ENCODE data around the gene EIF2D. TPM values are rescaled to one million over a fixed set of nuclear protein-coding genes. Genes with fewer than 3 reads are reported as not detected.

Gene EIF2D
- total RNA-seq, 5 donors from 2014 or later (not counting 1 experiment from before 2014, with no cell fraction given) = 48.0 to 56.7 (median 49.3) TPM

DNA sequence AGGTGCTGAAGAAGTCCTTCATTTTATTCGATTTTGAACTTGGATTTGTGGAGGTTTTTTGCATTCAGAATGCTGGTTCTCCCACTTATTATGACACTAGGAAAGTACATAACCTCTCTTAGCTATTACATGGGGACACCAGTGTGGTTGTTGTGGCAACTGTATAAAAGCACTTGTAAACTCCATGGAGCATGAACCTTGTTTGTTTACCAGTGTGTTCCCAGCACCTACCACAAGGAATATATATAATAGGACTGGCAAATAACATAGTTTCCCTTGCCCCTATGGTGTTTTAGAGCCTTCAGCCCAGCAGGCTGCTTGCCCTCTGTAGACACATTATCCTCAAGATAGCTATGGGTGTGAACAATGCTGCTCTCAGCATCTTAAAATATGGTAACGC is 61.8 kb downstream of the EIF2D start:
- peaks cover 51 to 64% (median 60%) of the 10 kb centered on the region in 3 donors for H3K4me1 Mint-ChIP-seq
- WGBS (ENCODE audit: insufficient coverage) = no CpG with 5 or more reads among the region's 2 CpGs
- Histone ChIP-seq H3K27ac (ENCODE audit: low read length) (peak overlapping the region; percentile 91), H3K27me3 (replicated peaks in 1 of 2; ENCODE audit: control insufficient read depth in 2 of 2, extremely low read depth in 1 of 2, insufficient read depth in 2 of 2, low read length in 1 of 2) (no peaks in the 10 kb centered on the region), H3K36me3 (ENCODE audit: control insufficient read depth in 2 of 2, extremely low read depth in 1 of 2, insufficient read depth in 1 of 2, low read length in 1 of 2) (no peaks in the 10 kb centered on the region), H3K4me1 (ENCODE audit: control insufficient read depth in 1 of 2, extremely low read depth in 1 of 2, insufficient read depth in 2 of 2, low read length in 2 of 2) (peaks cover 29 to 49% of the 10 kb centered on the region in 2 experiments), H3K9me3 (no peaks in the 10 kb centered on the region), H3K4me3 (ENCODE audit: control insufficient read depth in 1 of 2, extremely low read depth in 1 of 2, low read length in 1 of 2) (no peak overlapping the region)
- POLR2A ChIA-PET = interaction anchor here in 1 of 2 donors (0.9 to 1.7 kb wide), 2 partner anchors 28 to 29 kb away, joined by 3 to 4 read pairs; no protein-coding TSS in a partner anchor
- no peak for ATAC-seq (replicated peaks in 1 of 4)
- no peaks in the 10 kb centered on the region for H3K36me3 Mint-ChIP-seq
- no peaks in the 10 kb centered on the region for H3K27me3 Mint-ChIP-seq
- H3K4me3 Mint-ChIP-seq = no peak overlapping the region
- no peak for DNase-seq
- no peaks in the 10 kb centered on the region for H3K9me3 Mint-ChIP-seq
- peak overlapping the region; percentile 44 to 93 for H3K27ac Mint-ChIP-seq
- CTCF ChIA-PET = interaction anchor here (0.8 to 3.0 kb wide), 5 partner anchors 9 to 33 kb away, joined by 3 to 65 read pairs (median 4); no protein-coding TSS in a partner anchor

DNA sequence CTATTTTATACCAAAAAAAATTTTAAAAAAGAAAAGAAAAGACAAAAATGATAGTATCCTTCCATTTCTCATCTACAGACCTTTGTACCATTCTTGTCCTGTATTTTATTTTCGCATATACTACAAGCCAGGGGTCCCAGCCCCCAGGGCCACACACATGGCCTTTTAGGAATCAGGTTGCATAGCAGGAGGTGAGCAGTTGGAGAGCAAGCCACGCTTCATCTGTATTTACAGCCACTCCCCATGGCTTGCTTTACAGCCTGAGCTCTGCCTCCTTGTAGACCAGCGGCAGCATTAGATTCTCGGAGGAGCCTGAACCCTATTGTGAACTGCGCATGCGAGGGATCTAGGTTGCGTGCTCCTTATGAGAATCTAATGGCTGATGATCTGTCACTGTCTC is 65.2 kb downstream of the EIF2D start:
- H3K27ac ChIP-seq (ENCODE audit: low read length) = no peak overlapping the region
- H3K4me1 ChIP-seq (ENCODE audit: control insufficient read depth in 1 of 2, extremely low read depth in 1 of 2, insufficient read depth in 2 of 2, low read length in 2 of 2) = peaks cover 5 to 26% of the 10 kb centered on the region in 2 experiments
- Mint-ChIP-seq H3K27ac (no peak overlapping the region), H3K9me3 (no peaks in the 10 kb centered on the region), H3K27me3 (no peaks in the 10 kb centered on the region), H3K36me3 (no peaks in the 10 kb centered on the region), H3K4me1 (peaks cover 31 to 40% (median 37%) of the 10 kb centered on the region in 3 donors), H3K4me3 (no peak overlapping the region)
- no peaks in the 10 kb centered on the region for H3K27me3 ChIP-seq (replicated peaks in 1 of 2; ENCODE audit: control insufficient read depth in 2 of 2, extremely low read depth in 1 of 2, insufficient read depth in 2 of 2, low read length in 1 of 2)
- CTCF ChIA-PET = interaction anchor here (0.8 to 3.3 kb wide), 4 partner anchors 8 to 116 kb away, joined by 3 to 51 read pairs (median 13); no protein-coding TSS in a partner anchor
- H3K36me3 ChIP-seq (ENCODE audit: control insufficient read depth in 2 of 2, extremely low read depth in 1 of 2, insufficient read depth in 1 of 2, low read length in 1 of 2) = no peaks in the 10 kb centered on the region
- WGBS (ENCODE audit: insufficient coverage) = 100% methylated on average over 1 of the region's 7 CpGs
- POLR2A ChIA-PET = no interaction called here
- H3K9me3 ChIP-seq = no peaks in the 10 kb centered on the region
- H3K4me3 ChIP-seq (ENCODE audit: control insufficient read depth in 1 of 2, extremely low read depth in 1 of 2, low read length in 1 of 2) = no peak overlapping the region
- ATAC-seq (replicated peaks in 1 of 4) (no peak), DNase-seq (no peak)

DNA sequence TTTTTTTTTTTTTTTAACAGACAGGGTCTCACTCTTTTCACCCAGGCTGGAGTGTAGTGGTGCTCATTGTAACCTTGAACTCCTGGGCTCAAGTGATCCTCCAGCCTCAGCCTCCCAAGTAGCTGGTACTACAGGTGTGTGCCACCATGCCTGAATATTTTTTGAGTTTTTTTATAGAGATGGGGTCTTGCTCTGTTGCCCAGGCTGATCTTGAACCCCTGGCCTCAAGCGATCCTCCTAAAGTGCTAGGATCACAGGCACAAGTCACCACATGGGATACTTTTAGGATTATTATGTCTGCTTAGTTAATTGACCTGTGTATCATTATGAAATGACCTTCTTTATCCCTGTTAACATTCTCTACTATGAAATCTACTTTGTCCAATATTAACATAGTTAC is 66.9 kb downstream of the EIF2D start:
- Mint-ChIP-seq H3K27me3 (no peaks in the 10 kb centered on the region), H3K4me1 (peaks cover 16 to 25% (median 25%) of the 10 kb centered on the region in 3 donors), H3K27ac (peak overlapping the region; percentile 39 to 40), H3K9me3 (no peaks in the 10 kb centered on the region), H3K4me3 (no peak overlapping the region), H3K36me3 (no peaks in the 10 kb centered on the region)
- CTCF ChIA-PET = interaction anchor here (0.6 to 4.4 kb wide), 55 partner anchors 8 to 1339 kb away, joined by 3 to 133 read pairs (median 5); partner anchors contain the start of genes DYRK3 (in 1 of the 2), EIF2D (in 1 of the 2) and IKBKE (in 1 of the 2)
- peaks cover 0 to 9% of the 10 kb centered on the region in 2 experiments for H3K4me1 ChIP-seq (ENCODE audit: control insufficient read depth in 1 of 2, extremely low read depth in 1 of 2, insufficient read depth in 2 of 2, low read length in 2 of 2)
- peaks cover 0 to 4% of the 10 kb centered on the region in 2 donors for H3K36me3 ChIP-seq (ENCODE audit: control insufficient read depth in 2 of 2, extremely low read depth in 1 of 2, insufficient read depth in 1 of 2, low read length in 1 of 2)
- H3K27me3 ChIP-seq (replicated peaks in 1 of 2; ENCODE audit: control insufficient read depth in 2 of 2, extremely low read depth in 1 of 2, insufficient read depth in 2 of 2, low read length in 1 of 2) = no peaks in the 10 kb centered on the region
- ATAC-seq (replicated peaks in 1 of 4) (peak in 2 of 4 experiments; percentile 17 to 43), DNase-seq (no peak)
- no CpG with 5 or more reads among the region's 1 CpG for WGBS (ENCODE audit: insufficient coverage)
- H3K27ac ChIP-seq (ENCODE audit: low read length) = no peak overlapping the region
- H3K9me3 ChIP-seq = no peaks in the 10 kb centered on the region
- no peak overlapping the region for H3K4me3 ChIP-seq (ENCODE audit: control insufficient read depth in 1 of 2, extremely low read depth in 1 of 2, low read length in 1 of 2)
- POLR2A ChIA-PET = interaction anchor here (0.6 to 2.5 kb wide), 17 partner anchors 10 to 871 kb away, joined by 3 to 18 read pairs (median 4); partner anchors contain the start of gene DYRK3 (in 1 of the 2)

DNA sequence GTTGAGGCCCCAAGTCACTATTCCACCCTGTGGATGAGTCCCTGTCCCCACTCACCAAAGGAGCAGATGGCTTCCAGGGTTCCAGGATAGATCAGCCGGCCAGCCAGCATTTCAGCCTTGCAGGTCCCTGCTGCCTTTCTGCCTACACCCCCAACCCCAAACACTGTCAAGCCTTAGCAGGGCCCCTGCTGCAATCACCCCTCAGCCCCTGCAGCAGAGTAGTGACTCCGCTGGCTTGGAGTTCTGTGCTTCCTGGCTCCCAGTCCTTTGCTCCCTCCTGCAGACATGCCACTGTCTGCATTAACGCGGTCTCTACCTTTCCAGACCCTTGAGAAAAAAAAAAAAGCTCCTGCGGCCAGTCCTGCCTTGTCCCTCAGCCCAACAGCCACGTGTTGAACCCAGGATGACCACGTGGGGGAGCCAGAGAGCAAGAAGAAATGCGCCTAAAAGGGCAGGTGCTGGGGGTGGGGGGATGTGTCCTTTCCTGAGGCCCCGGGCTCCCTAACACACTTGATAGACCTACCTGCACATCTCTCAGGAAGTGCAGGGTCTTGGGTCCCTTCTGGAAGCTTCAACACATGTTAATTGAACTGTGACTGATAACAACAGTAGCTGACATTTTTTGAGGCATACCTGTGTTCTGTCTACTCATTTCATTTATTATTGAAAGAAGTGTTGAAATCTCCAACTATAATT is 67.6 kb downstream of the EIF2D start:
- H3K27me3 Mint-ChIP-seq = no peaks in the 10 kb centered on the region
- no peaks in the 10 kb centered on the region for H3K9me3 ChIP-seq
- DNase-seq (peak; percentile 36 to 88 (median 77)), ATAC-seq (replicated peaks in 1 of 4) (peak; percentile 83 to 93 (median 90))
- peaks cover 16 to 20% (median 19%) of the 10 kb centered on the region in 3 donors for H3K4me1 Mint-ChIP-seq
- H3K36me3 Mint-ChIP-seq = no peaks in the 10 kb centered on the region
- H3K4me3 ChIP-seq (ENCODE audit: control insufficient read depth in 1 of 2, extremely low read depth in 1 of 2, low read length in 1 of 2) = no peak overlapping the region
- no peaks in the 10 kb centered on the region for H3K27me3 ChIP-seq (replicated peaks in 1 of 2; ENCODE audit: control insufficient read depth in 2 of 2, extremely low read depth in 1 of 2, insufficient read depth in 2 of 2, low read length in 1 of 2)
- H3K27ac Mint-ChIP-seq = peak overlapping the region; percentile 39 to 48
- H3K27ac ChIP-seq (ENCODE audit: low read length) = no peak overlapping the region
- H3K9me3 Mint-ChIP-seq = no peaks in the 10 kb centered on the region
- 56% methylated on average over 3 of the region's 9 CpGs for WGBS (ENCODE audit: insufficient coverage)
- ChIA-PET POLR2A (interaction anchor here (0.5 to 2.5 kb wide), 18 partner anchors 11 to 871 kb away, joined by 3 to 18 read pairs (median 4); partner anchors contain the start of gene DYRK3 (in 1 of the 2)), CTCF (interaction anchor here (0.6 to 4.4 kb wide), 53 partner anchors 9 to 1340 kb away, joined by 3 to 133 read pairs (median 5); partner anchors contain the start of genes DYRK3 (in 1 of the 2), EIF2D (in 1 of the 2) and IKBKE (in 1 of the 2))
- peaks cover 0 to 9% of the 10 kb centered on the region in 2 experiments for H3K4me1 ChIP-seq (ENCODE audit: control insufficient read depth in 1 of 2, extremely low read depth in 1 of 2, insufficient read depth in 2 of 2, low read length in 2 of 2)
- peaks cover 0 to 4% of the 10 kb centered on the region in 2 donors for H3K36me3 ChIP-seq (ENCODE audit: control insufficient read depth in 2 of 2, extremely low read depth in 1 of 2, insufficient read depth in 1 of 2, low read length in 1 of 2)
- no peak overlapping the region for H3K4me3 Mint-ChIP-seq

Other genes with a start within 250 kb of the EIF2D start
- gene IKBKE, start 142.0 kb downstream of the EIF2D start, total RNA-seq = 10 to 100 TPM; 60.7 to 84.7 (median 81.4) TPM
- 100 to 1,000 TPM; 174 to 224 (median 204) TPM for gene RASSF5, start 104.9 kb downstream of the EIF2D start, total RNA-seq
- gene DYRK3, start 23.1 kb upstream of the EIF2D start, total RNA-seq = 1 to 10 TPM in 4 of 5 donors, under 1 TPM in 1; 0.73 to 2.0 (median 1.6) TPM
- gene MAPKAPK2, start 72.4 kb upstream of the EIF2D start, total RNA-seq = 100 to 1,000 TPM in 1 of 5 donors, 10 to 100 TPM in 4; 64.3 to 117 (median 78.4) TPM
- gene IL19, start 158.3 kb upstream of the EIF2D start, total RNA-seq = not detected
- 1 to 10 TPM in 1 of 5 donors, under 1 TPM in 2, not detected in 2; 0.19 to 1.1 (median 0.26) TPM for gene IL10, start 160.0 kb upstream of the EIF2D start, total RNA-seq

Measured in T-cell (primary cell).